ENCODE measurements around the gene RNASEH2A.

Gene RNASEH2A

DNA sequence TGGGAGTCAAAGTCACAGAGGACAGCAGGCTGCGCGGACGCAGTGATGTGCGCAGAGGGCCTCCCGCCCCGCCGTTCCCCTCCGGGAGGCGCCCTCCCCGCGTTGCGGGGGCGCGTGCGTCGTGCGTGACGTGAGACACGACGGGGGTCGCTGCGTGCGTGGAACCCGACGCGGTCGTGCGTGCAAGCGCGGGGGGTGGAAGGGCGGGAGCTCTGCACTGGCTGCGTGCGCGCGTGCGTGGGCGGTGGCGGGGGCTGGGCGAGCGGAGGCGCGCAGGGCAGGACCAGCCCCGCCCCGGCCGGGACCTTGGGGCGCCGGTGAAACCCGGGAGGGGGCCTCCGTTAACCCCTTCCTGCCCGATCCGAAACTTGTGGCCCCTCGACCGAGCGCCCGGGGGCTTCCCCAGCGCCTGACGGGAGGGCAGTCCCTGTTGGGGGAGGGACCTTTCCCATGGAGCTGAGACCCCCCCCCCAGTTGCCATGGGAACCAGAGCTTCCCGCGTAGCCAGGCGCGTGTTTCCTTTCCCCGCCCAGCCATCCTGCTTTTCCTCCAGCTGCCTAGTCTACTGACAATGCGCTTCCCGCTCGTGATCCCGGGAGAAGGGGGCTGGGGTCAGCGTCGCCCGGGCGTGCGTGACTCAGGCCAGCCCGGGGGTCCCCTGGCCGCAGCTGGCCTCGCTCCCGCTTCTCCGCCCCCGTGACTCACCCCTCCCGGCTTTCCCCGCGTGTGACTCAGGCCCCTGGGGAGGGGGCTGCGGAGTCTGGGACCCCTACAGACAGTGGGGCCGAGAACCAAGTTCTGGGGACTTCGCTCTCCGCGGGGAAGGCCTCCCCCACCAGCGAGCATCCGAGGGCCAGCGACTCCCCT is 23.7 kb upstream of the RNASEH2A start:
- peak overlapping the region; percentile 49 for H3K4me3 ChIP-seq (replicated peaks; ENCODE audit: low read depth, low read length)
- no peak for TF ChIP-seq CTCF (IDR thresholded peaks at IDR 0.05; ENCODE audit: low read length, missing control alignments)
- peak; percentile 92 for DNase-seq (ENCODE audit: low read depth)

GRCh38 chr19:12783291-12783848 is 23.0 kb upstream of the RNASEH2A start:
- no peak for TF ChIP-seq CTCF (IDR thresholded peaks at IDR 0.05; ENCODE audit: low read length, missing control alignments)
- H3K4me3 ChIP-seq (replicated peaks; ENCODE audit: low read depth, low read length) = peak overlapping the region; percentile 49
- DNase-seq (ENCODE audit: low read depth) = no peak

GRCh38 chr19:12783849-12784393 is 22.5 kb upstream of the RNASEH2A start:
- no peak overlapping the region for H3K4me3 ChIP-seq (replicated peaks; ENCODE audit: low read depth, low read length)
- TF ChIP-seq CTCF (IDR thresholded peaks at IDR 0.05; ENCODE audit: low read length, missing control alignments) = no peak
- no peak for DNase-seq (ENCODE audit: low read depth)

GRCh38 chr19:12784394-12784870 is 22.0 kb upstream of the RNASEH2A start:
- no peak overlapping the region for H3K4me3 ChIP-seq (replicated peaks; ENCODE audit: low read depth, low read length)
- DNase-seq (ENCODE audit: low read depth) = no peak
- TF ChIP-seq CTCF (IDR thresholded peaks at IDR 0.05; ENCODE audit: low read length, missing control alignments) = no peak

GRCh38 chr19:12784871-12785430 is 21.4 kb upstream of the RNASEH2A start:
- H3K4me3 ChIP-seq (replicated peaks; ENCODE audit: low read depth, low read length) = no peak overlapping the region
- no peak for TF ChIP-seq CTCF (IDR thresholded peaks at IDR 0.05; ENCODE audit: low read length, missing control alignments)
- DNase-seq (ENCODE audit: low read depth) = no peak

- no peak for DNase-seq (ENCODE audit: low read depth)
- no peak overlapping the region for H3K4me3 ChIP-seq (replicated peaks; ENCODE audit: low read depth, low read length)
- no peak for TF ChIP-seq CTCF (IDR thresholded peaks at IDR 0.05; ENCODE audit: low read length, missing control alignments)
These were observed 20.9 kb upstream of the RNASEH2A start for GRCh38 chr19:12785431-12786031.
